ENCODE data around the gene ATF7.

ATF7 gene

GRCh38 chr12:53476769-53477209 is 149.4 kb downstream of the ATF7 start:
- Histone ChIP-seq H3K9me3 (ENCODE audit: control insufficient read depth, insufficient read depth, low read depth, low read length) (no peaks in the 10 kb centered on the region), H3K36me3 (ENCODE audit: control insufficient read depth in 2 of 2, insufficient read depth in 1 of 2, low read length in 2 of 2) (peaks cover 80 to 98% of the 10 kb centered on the region in 2 experiments), H3K4me1 (ENCODE audit: control insufficient read depth, insufficient read depth, low read length) (no peaks in the 10 kb centered on the region), H3K27ac (ENCODE audit: extremely low read depth, low read depth, low read length) (no peak overlapping the region), H3K4me3 (ENCODE audit: low read depth, low read length) (no peak overlapping the region)
- 0 out of 2 replicates have a peak, but pooled peaks have one; percentile 39 for TF ChIP-seq IKZF3 (tag by site-specific recombination; IDR thresholded peaks at IDR 0.05)
- TF ChIP-seq ZNF654 (tag by site-specific recombination; IDR thresholded peaks at IDR 0.05; ENCODE audit: low read depth): peak; percentile 55
- no peak for TF ChIP-seq ZFP3 (tag by site-specific recombination; IDR thresholded peaks at IDR 0.05; ENCODE audit: low read depth)
- peak; percentile 50; the same call in 1 of the 2 replicates for TF ChIP-seq MZF1 (tag by site-specific recombination; IDR thresholded peaks at IDR 0.05; ENCODE audit: borderline replicate concordance)
- POLR2A ChIA-PET: interaction anchor here (0.6 to 4.1 kb wide), 3 partner anchors 12 to 96 kb away, joined by 5 to 23 read pairs (median 6); no protein-coding TSS in a partner anchor
- CTCF ChIA-PET: interaction anchor here (0.6 to 4.6 kb wide), 11 partner anchors 9 to 155 kb away, joined by 3 to 25 read pairs (median 4); partner anchors contain the start of gene AAAS

- Histone ChIP-seq H3K27ac (ENCODE audit: extremely low read depth, low read depth, low read length) (no peak overlapping the region; the same call in 1 of the 2 replicates), H3K36me3 (ENCODE audit: control insufficient read depth in 2 of 2, insufficient read depth in 1 of 2, low read length in 2 of 2) (peaks cover 93 to 98% of the 10 kb centered on the region in 2 experiments), H3K4me3 (ENCODE audit: low read depth, low read length) (no peak overlapping the region), H3K4me1 (ENCODE audit: control insufficient read depth, insufficient read depth, low read length) (no peaks in the 10 kb centered on the region), H3K9me3 (ENCODE audit: control insufficient read depth, insufficient read depth, low read depth, low read length) (no peaks in the 10 kb centered on the region)
- POLR2A ChIA-PET: interaction anchor here (0.6 to 4.1 kb wide), 7 partner anchors 9 to 87 kb away, joined by 3 to 23 read pairs (median 3); partner anchors contain the start of gene TARBP2
- TF ChIP-seq ZSCAN18 (tag by site-specific recombination; IDR thresholded peaks at IDR 0.05) (no peak), ZNF426 (tag by site-specific recombination; IDR thresholded peaks at IDR 0.05) (no peak), ZNF366 (tag by site-specific recombination; conservative IDR thresholded peaks at IDR 0.05) (peak; percentile 33; the same call in 1 of the 2 replicates), ZNF175 (tag by site-specific recombination; IDR thresholded peaks at IDR 0.05) (no peak), ZFHX2 (tag by site-specific recombination; conservative IDR thresholded peaks at IDR 0.05) (peak; percentile 93), ZNF600 (tag by site-specific recombination; IDR thresholded peaks at IDR 0.05) (peak; percentile 68; the same call in 1 of the 2 replicates), EGR2 (tag by site-specific recombination; IDR thresholded peaks at IDR 0.05; ENCODE audit: low read depth) (peak; percentile 95)
- CTCF ChIA-PET: interaction anchor here (0.5 to 4.6 kb wide), 8 partner anchors 15 to 207 kb away, joined by 3 to 25 read pairs (median 4); partner anchors contain the start of gene AAAS
Observed at GRCh38 chr12:53474819-53475218, 151.4 kb downstream of the ATF7 start.

GRCh38 chr12:53474077-53474476 is 152.1 kb downstream of the ATF7 start:
- TF ChIP-seq ZNF366 (tag by site-specific recombination; conservative IDR thresholded peaks at IDR 0.05) (no peak), ZNF280C (tag by site-specific recombination; IDR thresholded peaks at IDR 0.05) (no peak), ZNF175 (tag by site-specific recombination; IDR thresholded peaks at IDR 0.05) (no peak), ZNF423 (tag by site-specific recombination; IDR thresholded peaks at IDR 0.05) (no peak)
- CTCF ChIA-PET: interaction anchor here (0.7 to 4.6 kb wide), 2 partner anchors 8 to 122 kb away, joined by 4 to 25 read pairs; no protein-coding TSS in a partner anchor

More at GRCh38 chr12:53474077-53474476, 152.1 kb downstream of the ATF7 start:
- peaks cover 95 to 98% of the 10 kb centered on the region in 2 experiments for H3K36me3 ChIP-seq (ENCODE audit: control insufficient read depth in 2 of 2, insufficient read depth in 1 of 2, low read length in 2 of 2)
- no peak overlapping the region for H3K27ac ChIP-seq (ENCODE audit: extremely low read depth, low read depth, low read length)
- no peaks in the 10 kb centered on the region for H3K9me3 ChIP-seq (ENCODE audit: control insufficient read depth, insufficient read depth, low read depth, low read length)
- H3K4me3 ChIP-seq (ENCODE audit: low read depth, low read length): no peak overlapping the region
- no peaks in the 10 kb centered on the region for H3K4me1 ChIP-seq (ENCODE audit: control insufficient read depth, insufficient read depth, low read length)
- POLR2A ChIA-PET: interaction anchor here (1.1 to 2.6 kb wide), 3 partner anchors 9 to 27 kb away, joined by 5 to 16 read pairs (median 6); partner anchors contain the start of gene TARBP2

All from HEK293 (cell line).